HepG2 (cell line): ENCODE results near the gene ABCA4. TPM values are rescaled to one million over a fixed set of nuclear protein-coding genes. Genes with fewer than 3 reads are reported as not detected.

Experiments used
- ATF7 ChIP-seq, 2 experiments: fragments of 450-650 bp in 1 of 2; sonication (generic) in 1 of 2; formaldehyde crosslinking in 1 of 2; IDR thresholded peaks; 2 replicates each; pipeline versions ENCODE4 v1.4.0 to v1.6.1; 2016 to 2020; ENCODE audit warnings: antibody characterized with exemption in 1 of 2, mild to moderate bottlenecking in 1 of 2, missing genetic modification reagents in 1 of 2
- CREB3 ChIP-seq: sonication (generic); formaldehyde crosslinking; IDR thresholded peaks from 2 replicates; pipeline ENCODE4 v1.5.0; 2020; ENCODE audit warnings: missing genetic modification reagents
- GABPB1 ChIP-seq: IDR thresholded peaks from 2 replicates; pipeline ENCODE4 v1.6.1; 2016; ENCODE audit warnings: mild to moderate bottlenecking, missing genetic modification reagents, moderate library complexity, missing compliant biosample characterization
- MTERF4 ChIP-seq: sonication (generic); formaldehyde crosslinking; IDR thresholded peaks from 2 replicates; pipeline ENCODE4 v1.8.0; 2023; ENCODE audit warnings: mild to moderate bottlenecking, missing genetic modification reagents
- NONO ChIP-seq, 2 experiments: fragments of 450-650 bp in 1 of 2; sonication (generic) in 1 of 2; formaldehyde crosslinking in 1 of 2; IDR thresholded peaks in 1 of 2; conservative IDR thresholded peaks in 1 of 2; 2 replicates each; pipeline versions ENCODE4 v1.6.1 to v1.8.0; 2017 to 2022; ENCODE audit warnings: mild to moderate bottlenecking in 1 of 2, missing genetic modification reagents in 1 of 2, moderate library complexity in 1 of 2
- SP4 ChIP-seq: sonication (generic); formaldehyde crosslinking; IDR thresholded peaks from 2 replicates; pipeline ENCODE4 v1.8.1; 2023; ENCODE audit warnings: mild to moderate bottlenecking, missing genetic modification reagents
- ZFX ChIP-seq: sonication (generic); formaldehyde crosslinking; IDR thresholded peaks from 2 replicates; pipeline ENCODE4 v1.4.0; 2020; ENCODE audit warnings: mild to moderate bottlenecking, low read depth, missing genetic modification reagents, moderate library complexity
- ZNF121 ChIP-seq: sonication (generic); formaldehyde crosslinking; IDR thresholded peaks from 2 replicates; pipeline ENCODE4 v1.5.0; 2020; ENCODE audit warnings: mild to moderate bottlenecking, missing genetic modification reagents
- ZNF160 ChIP-seq: sonication (generic); formaldehyde crosslinking; IDR thresholded peaks from 2 replicates; pipeline ENCODE4 v1.8.0; 2022; ENCODE audit warnings: mild to moderate bottlenecking, inconsistent platforms, missing genetic modification reagents
- ZNF318 ChIP-seq: sonication (generic); formaldehyde crosslinking; IDR thresholded peaks from 2 replicates; pipeline ENCODE4 v1.4.0; 2020; ENCODE audit warnings: mild to moderate bottlenecking, missing genetic modification reagents
- ZNF383 ChIP-seq: sonication (generic); formaldehyde crosslinking; IDR thresholded peaks from 2 replicates; pipeline ENCODE4 v1.4.0; 2020; ENCODE audit warnings: missing genetic modification reagents, mild to moderate bottlenecking, borderline replicate concordance
- ZNF780A ChIP-seq: sonication (generic); formaldehyde crosslinking; IDR thresholded peaks from 2 replicates; pipeline ENCODE4 v1.8.0; 2022; ENCODE audit warnings: mild to moderate bottlenecking, missing genetic modification reagents, moderate library complexity
- ZNF784 ChIP-seq: sonication (generic); formaldehyde crosslinking; IDR thresholded peaks from 2 replicates; pipeline ENCODE4 v1.5.1; 2020; ENCODE audit warnings: missing genetic modification reagents, mild to moderate bottlenecking, borderline replicate concordance
- ZNF883 ChIP-seq: sonication (generic); formaldehyde crosslinking; IDR thresholded peaks from 2 replicates; pipeline ENCODE4 v1.5.1; 2020; ENCODE audit warnings: mild to moderate bottlenecking, missing genetic modification reagents; ENCODE audit errors: not compliant biosample characterization
- polyA plus RNA-seq, 8 experiments: library from polyadenylated mRNA; depleted of rRNA in 3 of 8; stranded (reverse) in 7 of 8; unstranded in 1 of 8; fragments of >200 nt; fragmentation: Illumina TruSeq in 4 of 8; extraction: Trizol in 4 of 8; gene quantifications; 2 replicates each; pipeline versions ENCODE4 v1.2.1 to v1.2.3, GENCODE V29; 2011 to 2016; ENCODE audit warnings: low read depth in 4 of 8, missing spikeins in 1 of 8, mixed read lengths in 1 of 8; ENCODE audit not compliant: insufficient read depth in 1 of 8
- total RNA-seq, 5 experiments: library from RNA; depleted of rRNA; stranded (reverse); fragments of >200 nt; fragmentation: Illumina TruSeq; extraction: Trizol; gene quantifications; 2 replicates each; pipeline ENCODE4 v1.2.3, GENCODE V29; 2016; ENCODE audit warnings: low read depth in 1 of 5

ABCA4 gene
- total and polyA plus RNA-seq, 2 of the 13 experiments (the other 11 are each of a cell fraction or from before 2014, with no cell fraction given): 0.24 to 0.67 TPM

- no peak for TF ChIP-seq ZNF318
- no peak for TF ChIP-seq GABPB1 (CRISPR knock-in tag)
- no peak for TF ChIP-seq ZNF383
- TF ChIP-seq ZNF784 (CRISPR knock-in tag): no peak
- TF ChIP-seq CREB3 (CRISPR knock-in tag): no peak
- TF ChIP-seq ZNF121: no peak
- TF ChIP-seq ZNF883: no peak
- TF ChIP-seq MTERF4: no peak
- no peak for TF ChIP-seq SP4 (CRISPR knock-in tag)
- TF ChIP-seq NONO (IDR thresholded peaks at IDR 0.05): no peak
- no peak for TF ChIP-seq NONO (CRISPR knock-in tag; conservative IDR thresholded peaks at IDR 0.05)
- TF ChIP-seq ZFX (CRISPR knock-in tag): peak; percentile 51; the same call in 1 of the 2 replicates
- no peak for TF ChIP-seq ZNF780A (CRISPR knock-in tag)
- TF ChIP-seq ATF7 (IDR thresholded peaks at IDR 0.05): no peak
- no peak for TF ChIP-seq ATF7 (CRISPR knock-in tag; IDR thresholded peaks at IDR 0.05)
- no peak for TF ChIP-seq ZNF160 (CRISPR knock-in tag)
Observed at GRCh38 chr1:94027721-94028515, 93.0 kb downstream of the ABCA4 start (continued).
